Stimulated activated CD4-positive, alpha-beta T cell treated with anti-CD3 and anti-CD28 coated beads, Interleukin-15, amount 100 ng/mL, for 1 hour (primary cell): ENCODE data around the gene MBP.

Source experiments
- DNase-seq, 2 donors: peaks; one replicate each; pipeline ENCODE4 v3.0.0-alpha.2; 2020; ENCODE audit warnings: low read depth in 1 of 2, low spot score in 1 of 2

Gene MBP

GRCh38 chr18:77067291-77068061 lies 65.1 kb downstream of the MBP start:
- peak; percentile 44 to 54 for DNase-seq

DNA sequence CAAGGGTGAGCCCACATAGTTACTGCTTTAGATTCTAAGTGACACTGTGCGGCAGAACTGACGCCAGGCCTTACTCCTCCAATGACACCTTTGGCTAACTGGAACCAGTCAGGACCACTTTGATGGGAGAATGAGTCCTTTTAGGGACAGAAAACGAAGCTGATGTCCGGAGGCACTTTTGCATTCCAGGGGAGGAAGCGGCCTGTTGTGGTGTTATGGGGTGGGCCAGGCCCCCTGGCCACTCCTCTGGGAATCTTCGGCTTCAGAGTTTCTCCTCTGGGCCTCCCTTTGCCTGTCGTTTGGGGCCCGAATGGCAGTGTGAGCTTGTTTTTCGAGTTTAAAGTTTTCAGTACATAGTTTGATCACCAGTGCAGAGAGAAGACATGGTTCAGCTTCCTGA lies 65.9 kb downstream of the MBP start:
- no peak for DNase-seq

- DNase-seq: no peak
These were observed 66.5 kb downstream of the MBP start for GRCh38 chr18:77066101-77066500.

DNA sequence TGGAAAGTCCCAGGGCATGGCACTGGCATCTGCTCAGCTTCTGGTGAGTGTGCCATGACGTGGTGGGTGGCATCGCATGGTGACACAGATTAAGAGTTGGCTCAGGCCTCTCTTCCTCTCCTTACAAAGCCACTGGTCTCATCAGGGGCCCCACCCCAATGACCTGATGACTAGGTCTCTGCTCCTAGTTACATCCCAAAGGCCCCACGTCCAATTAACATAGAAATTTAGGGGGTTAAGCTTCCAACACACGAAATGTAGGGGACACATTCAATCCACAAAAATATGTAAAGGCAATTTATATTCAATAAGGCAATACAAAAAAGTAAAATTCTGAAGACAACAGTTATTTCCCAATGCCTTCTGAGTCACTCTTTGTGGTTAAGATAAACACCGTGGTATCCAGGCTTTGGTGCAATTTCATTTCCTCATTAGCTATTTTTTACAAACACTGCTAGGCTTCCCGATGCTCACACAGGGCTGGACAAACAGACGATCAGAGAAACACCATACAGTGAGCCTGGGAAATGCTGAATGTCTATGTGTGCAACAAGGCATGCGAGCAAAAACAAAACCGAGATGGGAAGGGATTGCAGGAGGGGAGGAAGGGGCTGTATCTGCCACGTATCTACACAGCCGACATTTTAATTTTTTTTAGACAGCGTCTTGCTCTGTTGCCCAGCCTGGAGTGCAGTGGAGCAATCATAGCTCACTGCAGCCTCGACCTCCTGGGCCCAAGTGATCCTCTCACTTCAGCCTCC lies 67.2 kb downstream of the MBP start:
- no peak for DNase-seq

GRCh38 chr18:77063260-77063659 lies 69.3 kb downstream of the MBP start:
- DNase-seq: peak; percentile 41 to 53

DNA sequence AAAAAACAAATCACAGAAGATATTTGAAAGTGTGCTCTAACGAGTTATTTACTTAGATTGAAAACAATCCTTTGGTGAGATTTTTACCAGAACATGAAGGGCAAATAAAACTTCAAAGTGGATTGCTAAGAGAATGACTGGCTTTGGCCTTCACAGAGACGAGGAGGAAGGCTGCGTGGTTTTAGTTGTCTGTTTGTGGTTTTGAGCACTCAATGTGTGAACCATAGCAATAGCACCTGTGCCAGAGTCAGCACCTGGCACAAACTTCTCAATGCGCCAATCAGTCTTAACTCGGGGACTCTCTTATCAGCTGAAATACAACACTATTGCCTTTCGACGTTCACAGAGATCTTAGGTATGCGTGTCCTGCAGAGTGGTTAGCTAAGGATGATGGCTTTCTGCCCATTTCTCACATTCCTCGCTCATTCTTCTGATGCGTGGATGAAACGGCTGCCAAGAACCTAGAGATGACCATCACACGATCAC lies 70.0 kb downstream of the MBP start:
- peak in 1 of 2 donors; percentile 45 for DNase-seq

- DNase-seq: no peak
These were observed 70.6 kb downstream of the MBP start for GRCh38 chr18:77061946-77062517.

DNA sequence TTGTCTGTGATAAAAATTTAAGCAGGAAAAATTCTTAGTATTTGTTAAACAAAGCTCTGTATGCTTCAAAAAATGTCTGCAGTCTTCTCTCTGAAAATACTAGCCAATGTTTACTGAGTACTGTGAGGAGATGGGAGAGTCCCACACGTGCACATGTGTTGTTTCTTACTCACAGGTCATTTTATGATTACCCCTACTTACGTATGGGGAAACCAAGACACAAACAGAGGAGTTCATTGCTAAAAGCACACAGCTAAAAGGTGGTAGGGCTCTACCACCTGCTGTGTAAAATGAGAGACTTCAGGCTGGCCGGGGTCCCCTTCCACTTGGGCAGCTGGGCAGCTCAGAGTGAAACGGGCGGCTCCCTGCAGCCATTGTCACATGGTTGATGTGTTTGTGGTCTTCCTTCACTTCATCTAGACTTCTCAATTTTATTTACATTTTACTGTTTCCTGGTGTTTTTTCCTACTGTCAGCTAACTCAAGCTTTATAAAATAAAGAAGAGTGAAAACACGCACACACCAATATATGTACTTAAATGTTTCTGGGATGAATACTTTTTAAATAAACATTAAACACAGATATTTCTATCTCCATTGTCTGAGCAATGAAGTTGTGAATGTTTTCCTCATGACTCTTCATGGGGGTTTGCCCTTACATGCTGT lies 71.2 kb downstream of the MBP start:
- no peak for DNase-seq

GRCh38 chr18:77060151-77060550 lies 72.4 kb downstream of the MBP start:
- no peak for DNase-seq

DNA sequence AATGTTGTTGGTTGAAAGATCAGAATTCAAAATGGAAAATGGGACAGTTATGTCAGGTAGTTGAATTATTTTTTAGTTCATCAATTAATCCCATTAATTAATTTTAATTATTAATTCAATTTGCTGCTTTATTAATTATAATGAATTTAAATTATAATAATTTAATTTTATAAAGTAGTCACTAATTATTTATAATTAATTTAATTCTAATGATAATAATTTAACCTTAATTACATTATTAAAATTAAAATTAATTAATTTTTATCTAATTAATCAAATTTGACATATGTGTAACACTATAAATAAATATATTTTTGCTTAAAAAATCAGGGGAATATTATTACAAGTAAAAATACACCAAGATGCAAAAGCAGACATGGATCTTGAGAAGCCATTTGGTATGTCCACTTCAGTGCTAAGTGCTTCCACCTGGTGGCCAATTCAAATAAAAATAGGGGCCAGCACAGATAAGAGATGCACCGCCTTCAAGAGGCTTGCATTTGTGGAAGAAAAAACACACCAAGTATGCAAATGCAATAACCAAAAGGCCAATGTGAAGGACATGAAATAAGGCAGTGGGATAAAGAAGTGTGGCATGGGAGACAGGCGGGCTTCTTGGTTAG lies 73.2 kb downstream of the MBP start:
- no peak for DNase-seq

DNA sequence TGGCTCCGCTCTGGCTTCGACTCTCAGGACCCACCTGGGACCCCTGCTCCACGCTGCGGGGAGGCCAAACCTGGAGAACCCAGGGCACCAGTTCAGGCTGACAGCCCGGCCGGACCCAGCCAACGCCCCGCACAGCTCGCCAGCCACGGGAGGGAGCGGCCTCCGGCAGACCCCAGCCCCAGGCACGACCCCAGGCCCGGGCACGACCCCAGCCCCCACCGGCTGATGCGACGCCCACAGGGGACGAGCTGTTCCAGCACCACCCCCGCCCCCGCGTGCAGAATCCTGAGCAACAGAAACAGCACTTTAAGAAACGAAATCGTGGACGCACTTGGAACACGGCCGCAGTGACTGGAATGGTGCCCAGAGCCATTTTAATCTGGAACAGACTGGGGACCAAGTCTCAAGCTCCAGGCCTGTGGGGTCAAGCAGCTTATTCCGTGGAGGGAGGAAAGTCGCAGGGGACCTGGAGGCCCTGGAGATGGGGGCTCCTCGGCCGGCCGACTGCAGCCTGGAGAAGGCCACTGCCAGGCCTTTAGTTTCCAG lies 74.2 kb downstream of the MBP start:
- no peak for DNase-seq

GRCh38 chr18:77057006-77057395 lies 75.6 kb downstream of the MBP start:
- DNase-seq: no peak

DNA sequence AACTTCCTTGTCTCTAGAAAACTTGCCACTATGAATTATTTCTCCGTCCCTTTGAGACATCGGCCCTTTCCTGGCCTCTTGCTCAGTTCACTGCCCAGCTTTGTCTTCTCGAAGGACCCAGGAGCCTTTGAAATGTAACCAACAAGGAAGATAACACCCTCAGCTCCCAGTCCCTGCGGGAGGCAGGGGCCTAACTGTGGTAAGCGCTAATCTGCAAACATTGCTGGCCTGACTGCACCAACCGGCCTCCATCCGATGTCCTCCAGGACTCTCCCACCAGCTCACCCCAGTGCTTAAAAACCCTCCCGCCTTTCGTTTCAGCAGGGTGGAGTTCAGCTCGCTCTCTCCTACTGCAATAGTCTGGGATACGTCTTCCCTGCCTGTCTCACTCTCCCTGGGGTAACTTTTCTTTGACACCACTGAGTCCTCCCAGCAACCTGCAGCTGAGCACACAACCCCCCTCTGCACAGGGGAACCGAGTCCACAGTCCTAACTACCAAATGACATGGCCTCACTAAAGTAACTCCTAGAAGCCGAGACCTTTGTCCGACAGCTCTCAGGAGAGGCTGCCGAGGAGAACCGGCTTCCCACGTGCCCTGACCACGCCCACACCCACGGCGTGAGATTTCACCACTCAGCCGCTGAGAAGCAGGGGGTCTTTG lies 76.1 kb downstream of the MBP start:
- DNase-seq: no peak

- DNase-seq: no peak
These were observed 76.9 kb downstream of the MBP start for GRCh38 chr18:77055429-77056300.

- DNase-seq: peak; percentile 60 to 63
These were observed 77.8 kb downstream of the MBP start for GRCh38 chr18:77054606-77055428.

GRCh38 chr18:77054288-77054605 lies 78.3 kb downstream of the MBP start:
- DNase-seq: no peak

- no peak for DNase-seq
These were observed 78.8 kb downstream of the MBP start for GRCh38 chr18:77053616-77054287.

DNA sequence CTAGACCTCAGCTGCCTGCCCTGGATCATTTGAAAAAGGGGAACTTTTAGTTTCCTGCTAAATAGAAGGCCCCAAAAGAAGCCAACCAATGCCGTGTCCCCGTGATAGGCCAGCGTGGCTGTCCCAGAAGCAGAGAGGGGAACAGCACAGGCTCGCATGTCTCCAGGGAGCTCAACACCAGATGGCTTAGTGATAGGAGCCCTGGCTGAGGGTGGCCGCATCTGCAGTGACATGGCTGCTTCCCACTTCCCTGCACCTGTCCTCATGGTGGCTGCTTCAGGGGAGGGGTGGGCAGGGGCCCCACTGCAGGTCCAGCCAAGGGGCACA lies 79.6 kb downstream of the MBP start:
- DNase-seq: no peak
